ENCODE results near the gene LARGE2.

GRCh38 chr11:45937916-45938315 lies 15.5 kb downstream of the LARGE2 start:
- TF ChIP-seq EZH2phosphoT487 (IDR thresholded peaks at IDR 0.05; ENCODE audit: insufficient read depth, low read depth) (no peak), EZH2 (IDR thresholded peaks at IDR 0.05; ENCODE audit: insufficient read depth, poor library complexity, severe bottlenecking) (no peak)

Measured in GM23248 (cell line).